22Rv1 (cell line): Measurements from ENCODE around the gene ZNF423.

Source experiments
- ZFX ChIP-seq: fragments of 450-650 bp; IDR thresholded peaks from 2 replicates; pipeline ENCODE4 v1.6.1; 2017; ENCODE audit warnings: antibody characterized with exemption, borderline replicate concordance
- TF ChIP-seq, protein P1 (sequence below): fragments of 450-650 bp; IDR thresholded peaks from 2 replicates; pipeline ENCODE4 v1.5.1; 2017; ENCODE audit warnings: mild to moderate bottlenecking

- TF ChIP-seq, protein P1, sequence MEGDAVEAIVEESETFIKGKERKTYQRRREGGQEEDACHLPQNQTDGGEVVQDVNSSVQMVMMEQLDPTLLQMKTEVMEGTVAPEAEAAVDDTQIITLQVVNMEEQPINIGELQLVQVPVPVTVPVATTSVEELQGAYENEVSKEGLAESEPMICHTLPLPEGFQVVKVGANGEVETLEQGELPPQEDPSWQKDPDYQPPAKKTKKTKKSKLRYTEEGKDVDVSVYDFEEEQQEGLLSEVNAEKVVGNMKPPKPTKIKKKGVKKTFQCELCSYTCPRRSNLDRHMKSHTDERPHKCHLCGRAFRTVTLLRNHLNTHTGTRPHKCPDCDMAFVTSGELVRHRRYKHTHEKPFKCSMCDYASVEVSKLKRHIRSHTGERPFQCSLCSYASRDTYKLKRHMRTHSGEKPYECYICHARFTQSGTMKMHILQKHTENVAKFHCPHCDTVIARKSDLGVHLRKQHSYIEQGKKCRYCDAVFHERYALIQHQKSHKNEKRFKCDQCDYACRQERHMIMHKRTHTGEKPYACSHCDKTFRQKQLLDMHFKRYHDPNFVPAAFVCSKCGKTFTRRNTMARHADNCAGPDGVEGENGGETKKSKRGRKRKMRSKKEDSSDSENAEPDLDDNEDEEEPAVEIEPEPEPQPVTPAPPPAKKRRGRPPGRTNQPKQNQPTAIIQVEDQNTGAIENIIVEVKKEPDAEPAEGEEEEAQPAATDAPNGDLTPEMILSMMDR, result no peak
- no peak for TF ChIP-seq ZFX
Measured at GRCh38 chr16:49734331-49734730, 121.6 kb downstream of the ZNF423 start.
